GM21526 (cell line): ENCODE measurements around the gene RHBDD1.

Experiments used
- ATAC-seq: cut with Tn5 transposase; IDR thresholded peaks from one replicate; pipeline ENCODE4 v1.9.1; 2021; ENCODE audit warnings: moderate library complexity; ENCODE audit not compliant: unreplicated experiment, low FRiP score

RHBDD1 gene

DNA sequence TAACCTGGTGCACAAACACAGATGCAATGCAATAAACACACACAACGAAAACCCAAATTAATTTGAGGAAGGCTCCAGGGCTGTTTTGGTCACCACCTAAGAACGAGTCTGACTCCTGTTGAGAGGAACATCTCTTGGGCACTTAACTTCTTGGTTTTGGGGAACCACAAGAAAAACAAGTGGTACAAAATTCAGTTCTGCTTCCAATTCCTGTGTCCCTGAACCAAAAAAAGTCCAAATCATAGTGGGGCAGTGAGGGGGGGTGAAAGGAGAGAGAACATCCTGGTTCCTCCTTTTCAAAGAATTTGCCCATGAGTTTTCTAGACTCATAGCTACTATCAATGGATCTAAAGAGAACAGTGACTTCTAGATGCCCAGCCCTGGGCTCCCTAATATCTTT is 184.6 kb downstream of the RHBDD1 start:
- ATAC-seq = no peak

DNA sequence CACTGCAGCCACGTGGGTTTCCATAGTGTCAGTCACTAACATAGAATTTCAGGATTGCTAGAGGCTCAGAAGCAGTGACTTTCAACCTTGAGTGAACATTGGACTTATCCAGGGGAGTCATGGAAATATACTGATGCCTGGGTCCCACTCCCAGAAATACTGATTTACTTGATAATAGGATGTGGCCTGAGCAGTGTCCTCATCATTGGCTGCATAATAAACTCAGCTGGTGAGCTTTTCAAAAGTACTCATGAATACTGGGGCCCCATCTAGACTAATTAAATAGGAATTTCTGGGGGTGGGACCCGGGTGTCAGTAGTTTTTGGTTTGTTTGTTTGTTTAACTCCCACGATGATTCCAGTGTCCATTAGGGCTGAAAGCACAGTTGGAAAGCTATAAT is 186.8 kb downstream of the RHBDD1 start:
- no peak for ATAC-seq

DNA sequence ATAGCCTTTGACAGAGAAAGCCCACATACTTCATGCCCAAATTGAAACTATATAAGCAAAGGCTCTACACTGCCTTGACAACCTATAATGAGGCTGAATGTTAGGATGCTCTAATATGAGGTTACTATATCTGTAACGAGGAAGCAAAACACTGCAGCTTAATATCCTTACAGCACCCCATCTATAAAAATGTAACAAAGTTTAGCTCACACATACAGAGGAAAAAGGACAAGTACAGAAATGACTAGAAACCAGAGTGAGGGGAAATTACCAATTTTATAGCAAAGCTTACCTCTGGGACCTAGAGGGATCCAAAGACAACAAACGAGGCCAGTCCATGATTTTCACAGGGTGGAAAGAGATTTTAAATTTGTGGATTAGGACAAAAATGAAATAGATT is 189.7 kb downstream of the RHBDD1 start:
- no peak for ATAC-seq

DNA sequence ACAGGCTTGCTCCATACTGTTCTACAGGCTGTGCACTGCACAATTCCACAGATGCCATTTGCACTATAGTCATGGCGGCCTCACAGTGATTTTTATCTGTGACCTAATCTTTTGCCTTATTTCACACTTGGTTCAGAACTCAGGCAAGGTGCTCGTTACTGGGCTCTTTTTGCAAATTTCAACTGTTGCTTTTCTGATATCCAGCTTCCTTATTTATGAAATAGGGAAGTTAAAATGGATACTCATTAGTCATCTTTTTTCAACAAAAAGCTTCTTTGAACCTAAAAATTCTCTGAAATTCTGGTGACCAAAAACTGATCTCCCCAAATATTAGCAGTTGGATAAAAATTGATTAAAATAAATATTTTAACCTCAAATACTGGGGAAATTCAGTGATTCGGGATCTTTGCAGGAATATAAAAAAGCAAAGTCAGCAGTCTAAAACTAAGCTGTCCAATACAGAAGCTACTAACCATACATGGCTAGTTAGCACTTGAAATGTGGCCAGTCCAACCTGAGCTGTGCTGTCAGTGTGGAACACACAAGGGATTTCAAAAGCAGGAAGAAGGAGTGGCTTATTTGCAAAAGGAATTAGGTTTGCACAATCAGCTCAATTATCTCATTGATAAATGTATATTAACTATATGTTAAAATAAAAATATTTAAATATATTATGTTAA is 193.7 kb downstream of the RHBDD1 start:
- ATAC-seq = no peak

DNA sequence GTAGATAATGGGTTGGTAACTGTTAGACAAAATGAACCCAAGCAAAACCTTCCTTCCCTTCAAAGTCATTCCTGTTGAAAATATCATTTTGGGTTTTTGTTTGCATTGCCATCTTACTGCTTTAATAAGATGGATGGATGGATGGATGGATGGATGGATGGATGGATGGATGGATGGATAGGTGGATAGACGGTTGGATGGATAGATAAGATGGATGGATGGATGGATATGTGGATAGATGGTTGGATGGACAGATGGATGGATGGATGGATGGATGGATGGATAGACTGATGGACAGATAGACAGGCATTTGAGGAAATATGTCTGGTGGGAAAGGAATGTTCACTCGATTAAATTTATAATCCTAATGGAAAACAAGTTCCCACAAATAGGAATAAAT is 194.9 kb downstream of the RHBDD1 start:
- ATAC-seq = no peak

DNA sequence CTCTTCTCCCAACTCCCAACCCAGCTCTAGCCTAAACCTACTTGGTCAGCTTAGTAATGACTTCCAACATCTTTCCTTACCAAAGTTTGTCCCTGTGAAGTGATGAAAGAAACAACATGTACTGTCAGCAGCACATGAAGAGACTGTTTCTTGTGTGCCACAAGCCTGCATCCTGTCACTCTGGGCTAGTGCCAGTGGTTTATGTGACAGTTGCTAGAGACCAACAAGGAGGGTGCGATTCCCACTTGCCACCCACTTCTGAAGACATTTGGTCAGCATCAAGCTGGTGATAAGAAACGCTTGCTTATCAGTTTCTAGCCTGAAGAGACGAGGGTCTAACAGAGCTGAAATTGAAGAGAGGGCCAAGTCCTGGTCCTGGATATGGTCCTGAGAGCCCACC is 195.5 kb downstream of the RHBDD1 start:
- ATAC-seq = no peak

DNA sequence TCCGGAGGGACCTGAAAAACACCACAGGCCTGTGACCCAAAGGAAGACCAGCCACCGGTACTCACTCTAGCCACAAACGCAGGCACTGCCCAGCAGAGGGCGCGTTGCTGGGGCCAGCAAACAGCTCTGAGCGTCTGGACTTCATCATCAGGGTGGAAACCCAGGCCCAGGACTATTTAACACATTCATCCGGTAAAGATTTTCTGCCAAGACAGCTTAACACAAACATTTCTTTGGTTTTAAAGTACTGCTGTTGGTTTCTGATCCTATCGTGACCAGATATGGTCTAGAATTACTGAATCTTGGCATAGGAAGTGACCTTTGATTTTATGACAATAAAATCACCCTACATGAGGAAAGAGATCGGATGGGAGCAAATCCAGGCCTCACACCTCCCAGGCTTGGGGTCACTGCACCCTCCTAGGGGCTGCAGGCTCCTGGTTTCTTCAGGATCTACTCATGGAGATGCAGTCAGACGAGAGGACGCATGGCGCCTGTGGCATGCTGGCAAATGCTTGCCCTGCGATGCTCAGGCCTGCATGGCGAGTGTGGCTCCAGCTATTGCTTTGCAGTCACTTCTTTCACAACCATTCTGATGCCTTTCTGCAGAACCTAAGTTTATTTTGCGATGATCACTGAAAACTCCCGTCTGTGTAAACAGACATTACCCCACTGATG is 197.8 kb downstream of the RHBDD1 start:
- peak; percentile 89 for ATAC-seq

DNA sequence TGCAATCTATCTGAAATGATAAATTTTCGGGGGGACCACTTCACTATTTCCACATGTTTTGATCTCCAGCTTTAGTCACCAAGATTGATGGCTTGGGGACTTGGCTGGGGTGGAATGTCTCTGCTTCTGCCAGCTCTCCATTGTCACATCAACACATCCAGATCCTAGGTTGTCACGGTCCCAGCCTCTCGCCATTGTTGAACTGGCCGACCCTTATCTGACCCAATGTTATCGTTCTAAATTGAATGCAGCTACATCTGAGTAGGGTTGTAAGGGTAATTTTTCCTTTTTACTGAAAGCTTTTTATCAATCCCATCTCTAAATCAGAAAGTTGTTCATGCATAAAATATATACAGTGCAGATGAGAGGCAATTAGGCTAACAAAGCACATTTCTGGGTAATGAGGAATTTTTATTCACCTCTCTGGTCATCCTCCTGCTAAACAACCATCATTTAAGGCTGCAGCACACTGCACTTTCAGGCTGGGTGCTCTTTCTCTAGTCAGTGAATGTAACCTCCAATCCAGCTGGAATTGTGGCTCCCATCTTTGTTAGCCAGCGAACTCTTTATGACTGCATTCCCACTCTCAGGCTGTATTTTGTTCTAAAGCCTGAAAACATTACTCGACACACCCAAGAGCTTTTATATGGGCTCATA is 200.0 kb downstream of the RHBDD1 start:
- no peak for ATAC-seq

DNA sequence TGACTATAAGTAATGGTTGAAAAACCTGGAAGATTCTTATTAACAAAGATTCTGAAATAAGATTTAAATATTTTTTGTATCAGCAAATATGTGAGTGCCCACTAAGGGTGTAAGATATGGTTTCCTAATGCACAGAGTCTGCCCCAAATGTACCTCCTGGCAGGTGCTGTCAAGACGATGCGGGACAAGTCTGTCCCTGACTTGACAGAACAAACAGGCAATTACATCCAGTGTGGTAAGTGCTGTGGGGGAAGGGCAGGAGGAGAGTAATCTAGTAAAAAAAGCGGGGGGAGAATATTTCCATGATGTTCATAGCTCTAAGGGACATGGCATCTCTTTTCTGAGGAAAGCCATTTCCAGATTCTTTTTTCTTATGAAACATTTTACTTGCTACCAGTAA is 200.7 kb downstream of the RHBDD1 start:
- ATAC-seq = no peak

DNA sequence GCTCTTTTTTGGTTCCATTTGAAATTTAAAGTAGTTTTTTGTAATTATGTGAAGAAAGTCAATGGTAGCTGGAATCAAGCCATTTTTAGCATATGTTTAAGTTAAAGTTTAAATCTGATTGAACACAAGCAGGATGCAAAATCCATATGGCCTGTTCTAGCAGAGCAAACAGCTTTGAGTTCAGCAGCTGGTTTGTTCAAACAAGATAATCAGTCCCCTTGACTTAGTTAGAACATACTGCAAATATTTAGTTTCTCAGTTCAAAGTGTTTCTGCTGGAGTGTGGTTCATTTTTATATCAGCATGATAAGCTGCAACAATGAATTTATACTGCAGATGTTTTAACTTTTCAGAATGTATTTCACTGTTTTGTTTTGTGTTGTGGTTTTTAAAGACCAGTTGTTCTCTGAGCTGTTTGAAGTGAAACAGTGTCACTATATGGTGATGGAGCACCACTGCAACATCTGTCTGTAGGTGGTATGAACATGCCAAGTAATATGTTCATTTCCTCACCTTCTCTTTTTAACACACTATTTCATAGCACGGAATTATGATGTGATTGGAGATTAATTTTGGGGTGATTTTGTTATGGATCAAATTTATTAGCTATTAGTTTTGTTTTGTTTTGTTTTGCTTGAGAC is 202.8 kb downstream of the RHBDD1 start:
- no peak for ATAC-seq

DNA sequence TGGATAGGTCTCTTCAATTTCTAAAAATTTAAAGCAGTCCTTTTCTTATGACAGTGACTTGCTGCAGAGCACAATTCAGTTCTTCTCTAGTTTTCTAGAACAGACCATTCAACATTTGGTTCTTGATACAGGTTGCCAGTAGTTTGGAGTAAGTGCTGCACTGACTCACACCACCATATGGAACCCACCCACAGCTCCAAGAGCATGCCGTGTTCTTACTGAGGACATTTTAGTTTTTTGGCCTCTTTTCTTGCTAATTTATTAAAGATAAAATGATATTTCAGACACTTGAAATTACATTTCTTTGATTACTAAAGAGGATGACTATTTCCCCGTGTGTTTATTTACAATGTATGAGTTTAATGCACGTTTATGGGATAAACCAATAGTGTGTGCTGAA is 208.1 kb downstream of the RHBDD1 start:
- ATAC-seq = no peak
